GM19099 (cell line): ENCODE results near the gene CBX8.

ENCODE experiments used
- POLR2A ChIP-seq: IDR thresholded peaks from 3 replicates; pipeline ENCODE4 v1.6.1; 2011; ENCODE audit warnings: low read depth; ENCODE audit not compliant: insufficient read length; ENCODE audit errors: extremely low read depth

The CBX8 gene

DNA sequence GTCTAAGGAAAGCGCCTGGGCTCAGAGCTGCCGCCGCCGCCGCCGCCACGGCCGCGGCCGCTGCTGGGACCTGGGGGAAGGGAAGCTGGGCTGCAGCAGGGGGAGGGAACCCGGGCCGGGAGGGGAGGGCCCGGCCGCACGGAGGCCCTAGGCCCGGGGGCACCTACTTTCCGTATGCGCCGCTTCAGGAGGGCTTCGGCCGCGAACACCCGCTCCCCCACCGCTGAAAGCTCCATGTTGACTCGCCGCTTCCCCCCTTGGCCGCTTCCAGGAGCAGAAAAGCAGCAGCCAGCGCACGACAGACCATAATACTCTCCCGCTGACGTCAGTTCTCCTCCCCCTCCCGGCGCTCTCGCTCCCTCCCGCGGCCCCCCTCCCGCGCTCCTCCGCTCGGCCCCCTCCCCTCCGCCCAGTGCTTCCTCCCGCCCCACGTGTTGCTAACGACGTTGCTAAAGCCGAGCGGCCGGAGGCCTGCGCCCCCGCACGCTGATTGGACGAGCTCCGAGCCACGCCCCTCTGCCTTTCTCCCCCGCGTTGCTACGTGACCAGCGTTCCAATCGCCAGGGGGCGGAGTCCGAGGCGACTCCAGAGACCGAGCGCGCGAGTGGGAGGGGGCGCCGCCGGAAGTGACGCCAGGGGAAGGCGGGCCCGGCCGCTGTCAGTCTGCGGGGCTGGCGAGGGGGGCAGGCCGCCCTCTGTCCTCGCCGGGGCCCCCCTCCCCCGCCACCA lies at the start of gene CBX8:
Gene CBX8, minus strand, starts transcription at position 315 of the 729 bp plus-strand sequence. Its CDS starts 79 bp downstream, at position 236.
- TF ChIP-seq POLR2A, result peak; percentile 62

DNA sequence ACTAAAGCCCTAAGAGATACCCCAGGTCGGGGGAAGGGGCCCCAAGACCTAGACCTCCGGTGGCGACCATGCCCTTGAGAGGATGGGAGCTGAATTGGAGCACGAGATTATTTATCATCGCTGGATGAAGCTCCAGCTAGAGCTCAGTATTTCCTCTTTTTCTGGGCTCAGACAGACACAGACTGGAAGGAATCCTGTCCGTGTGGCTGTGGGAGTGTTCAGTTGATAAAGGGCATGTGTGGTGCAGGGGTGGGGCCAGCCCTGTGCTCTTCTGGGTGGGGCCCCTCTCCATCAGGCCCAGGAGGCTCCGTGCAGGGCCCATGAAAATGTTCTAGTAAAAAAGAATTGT lies 48.7 kb upstream of the CBX8 start:
- TF ChIP-seq POLR2A, result no peak

DNA sequence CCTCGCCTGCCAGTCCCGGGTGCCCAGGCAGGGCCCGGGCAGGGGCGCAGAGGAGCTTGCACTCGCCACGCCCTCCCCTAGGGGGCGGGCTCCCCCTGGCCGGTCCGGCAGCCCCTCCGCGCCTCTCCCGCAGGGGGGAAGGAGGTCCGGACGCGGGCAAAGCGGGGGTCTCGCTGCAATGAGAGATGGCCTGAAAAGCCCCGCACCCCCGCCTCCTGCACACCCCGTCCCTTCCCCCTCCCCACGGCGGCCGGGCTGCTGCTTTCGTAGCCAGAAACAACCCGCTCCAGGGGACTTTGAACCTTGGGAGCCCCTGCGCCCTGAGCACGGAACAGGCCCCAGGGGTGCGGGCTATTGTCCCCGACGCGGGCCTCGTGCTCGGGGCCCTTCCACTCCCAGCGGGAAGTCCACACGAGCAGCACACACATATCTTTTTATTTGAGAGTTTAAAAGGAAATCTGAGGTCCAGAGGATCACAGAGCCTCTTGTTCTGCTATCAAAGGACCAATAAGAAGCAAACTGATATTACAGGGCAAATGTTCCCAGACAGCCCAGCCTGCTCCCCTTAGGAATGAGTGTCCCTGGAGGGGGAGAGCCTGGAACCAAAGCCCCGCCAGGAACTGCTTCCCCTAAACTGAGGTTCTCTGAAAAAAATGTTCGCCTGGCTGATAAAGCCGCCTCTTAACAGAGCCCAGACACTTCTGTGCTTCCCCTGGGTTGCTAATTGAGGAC lies 48.2 kb upstream of the CBX8 start:
- TF ChIP-seq POLR2A, result no peak

DNA sequence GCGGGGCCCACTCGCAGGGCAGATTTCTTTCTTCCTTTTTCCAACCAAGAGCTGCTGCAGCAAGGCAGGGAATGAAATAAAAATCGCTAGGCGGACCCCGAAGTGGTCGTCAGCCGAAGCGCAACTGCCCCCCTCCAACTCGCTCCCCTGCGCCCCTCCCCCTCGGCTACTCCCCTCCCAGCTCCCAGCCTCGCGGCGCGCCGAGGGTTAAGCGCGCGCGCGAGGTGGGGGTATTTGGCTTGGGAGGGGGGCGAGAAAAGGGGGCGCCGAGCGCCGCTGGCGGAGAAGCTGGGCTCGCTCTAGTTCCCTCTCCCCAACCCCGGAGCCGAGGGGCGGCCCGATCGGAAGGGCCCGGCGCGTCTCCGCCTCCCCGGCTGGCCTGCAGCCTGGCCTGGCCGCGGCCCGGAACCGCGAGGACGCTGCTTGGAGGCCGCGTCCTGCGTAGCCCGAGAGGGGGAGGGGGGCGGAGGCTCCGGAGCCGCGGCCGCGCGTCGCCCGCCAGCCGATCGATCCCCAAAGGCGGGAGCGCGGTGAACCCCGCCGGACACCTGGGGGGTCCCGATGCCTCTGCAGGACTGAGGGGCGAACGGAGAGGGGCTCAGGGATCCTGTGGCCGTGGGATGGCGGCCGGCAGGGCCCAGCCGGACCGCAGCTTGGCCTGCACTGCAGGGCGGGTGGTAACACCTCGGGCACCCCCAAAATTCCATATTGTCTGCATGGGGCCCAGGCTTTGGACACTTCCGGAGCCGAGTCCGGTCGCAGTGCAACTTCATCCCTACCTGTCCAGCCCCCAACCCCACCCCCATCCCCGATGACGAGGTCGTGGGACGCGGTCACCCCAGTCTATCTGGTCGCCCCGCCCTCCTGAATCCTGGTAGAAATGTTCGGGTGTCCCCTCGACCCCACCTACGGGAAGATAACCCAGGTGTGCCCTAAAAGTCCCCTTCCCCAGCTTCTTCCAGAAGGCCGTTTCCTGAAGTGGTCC lies 47.2 kb upstream of the CBX8 start:
- no peak for TF ChIP-seq POLR2A

DNA sequence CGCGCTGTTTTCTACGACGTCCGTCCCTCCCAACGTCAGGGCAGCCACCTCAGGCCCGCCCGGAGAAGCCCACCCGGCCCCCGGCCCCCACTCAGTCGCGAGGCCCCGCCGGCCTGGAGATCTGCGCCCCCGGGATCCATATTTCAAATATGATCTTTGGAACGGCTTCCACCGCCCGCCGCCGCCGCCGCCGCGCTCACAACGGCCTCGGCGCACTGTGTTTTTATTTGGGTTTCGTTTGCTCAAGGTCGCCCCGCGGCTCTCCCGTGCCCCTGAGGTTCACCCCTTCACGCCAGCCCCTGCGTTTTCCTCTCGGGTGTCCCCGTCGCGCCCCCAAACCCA lies 46.6 kb upstream of the CBX8 start:
- no peak for TF ChIP-seq POLR2A

DNA sequence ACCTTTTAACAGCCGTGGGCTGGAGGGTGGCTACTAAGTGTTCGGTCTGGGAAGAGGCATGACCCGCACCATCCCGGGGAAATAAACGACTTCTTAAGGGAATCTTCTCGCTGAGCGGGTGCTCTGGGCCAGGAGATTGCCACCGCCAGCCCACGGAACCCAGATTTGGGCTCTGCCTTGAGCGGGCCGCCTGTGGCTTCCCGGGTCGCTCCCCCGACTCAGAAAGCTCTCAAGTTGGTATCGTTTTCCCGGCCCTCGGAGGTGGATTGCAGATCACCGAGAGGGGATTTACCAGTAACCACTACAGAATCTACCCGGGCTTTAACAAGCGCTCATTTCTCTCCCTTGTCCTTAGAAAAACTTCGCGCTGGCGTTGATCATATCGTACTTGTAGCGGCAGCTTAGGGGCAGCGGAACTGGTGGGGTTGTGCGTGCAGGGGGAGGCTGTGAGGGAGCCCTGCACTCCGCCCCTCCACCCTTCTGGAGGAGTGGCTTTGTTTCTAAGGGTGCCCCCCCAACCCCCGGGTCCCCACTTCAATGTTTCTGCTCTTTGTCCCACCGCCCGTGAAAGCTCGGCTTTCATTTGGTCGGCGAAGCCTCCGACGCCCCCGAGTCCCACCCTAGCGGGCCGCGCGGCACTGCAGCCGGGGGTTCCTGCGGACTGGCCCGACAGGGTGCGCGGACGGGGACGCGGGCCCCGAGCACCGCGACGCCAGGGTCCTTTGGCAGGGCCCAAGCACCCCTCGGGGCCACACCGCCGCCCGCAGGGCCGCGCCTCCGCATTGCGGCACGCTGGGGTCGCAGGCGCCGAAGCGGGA lies 46.0 kb upstream of the CBX8 start:
- TF ChIP-seq POLR2A, result no peak

DNA sequence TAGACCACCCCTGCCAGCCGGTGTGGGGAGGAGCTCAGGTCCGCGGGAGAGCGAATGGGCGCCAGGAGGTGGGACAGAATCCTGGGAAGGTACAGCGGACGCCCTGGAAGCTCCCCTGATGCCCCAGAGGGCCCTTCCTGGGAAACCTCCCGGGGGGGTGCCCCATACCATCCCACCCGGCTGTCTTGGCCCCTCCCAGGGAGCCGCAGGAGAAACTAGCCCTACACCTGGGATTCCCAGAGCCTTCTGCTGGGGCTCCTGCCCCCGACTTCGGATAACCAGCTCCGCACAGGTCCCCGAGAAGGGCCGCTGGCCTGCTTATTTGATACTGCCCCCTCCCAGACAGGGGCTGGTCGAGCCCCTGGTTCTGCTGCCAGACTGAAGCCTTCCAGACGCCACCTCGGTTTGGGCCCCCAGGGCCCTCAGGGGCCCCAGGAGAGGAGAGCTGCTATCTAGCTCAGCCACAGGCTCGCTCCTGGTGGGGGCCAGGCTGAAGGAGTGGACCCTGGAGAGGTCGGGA lies 45.3 kb upstream of the CBX8 start:
- no peak for TF ChIP-seq POLR2A

DNA sequence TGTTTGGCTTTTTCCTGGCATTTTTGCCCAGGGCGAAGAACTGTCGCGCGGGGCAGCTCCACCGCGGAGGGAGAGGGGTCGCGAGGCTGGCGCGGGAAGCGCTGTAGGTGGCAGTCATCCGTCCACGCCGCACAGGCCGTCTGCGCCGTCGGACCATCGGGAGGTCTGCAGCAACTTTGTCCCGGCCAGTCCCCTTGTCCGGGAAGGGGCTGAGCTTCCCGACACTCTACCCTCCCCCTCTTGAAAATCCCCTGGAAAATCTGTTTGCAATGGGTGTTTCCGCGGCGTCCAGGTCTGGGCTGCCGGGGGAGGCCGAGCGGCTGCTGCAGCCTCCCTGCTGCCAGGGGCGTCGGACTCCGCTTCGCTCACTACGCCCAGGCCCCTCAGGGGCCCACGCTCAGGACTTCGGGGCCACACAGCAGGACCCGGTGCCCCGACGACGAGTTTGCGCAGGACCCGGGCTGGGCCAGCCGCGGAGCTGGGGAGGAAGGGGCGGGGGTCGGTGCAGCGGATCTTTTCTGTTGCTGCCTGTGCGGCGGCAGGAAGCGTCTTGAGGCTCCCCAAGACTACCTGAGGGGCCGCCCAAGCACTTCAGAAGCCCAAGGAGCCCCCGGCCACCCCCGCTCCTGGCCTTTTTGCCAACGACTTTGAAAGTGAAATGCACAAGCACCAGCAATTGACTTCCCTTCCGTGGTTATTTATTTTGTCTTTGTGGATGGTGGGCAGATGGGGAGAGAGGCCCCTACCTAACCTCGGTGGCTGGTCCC lies 44.7 kb upstream of the CBX8 start:
- TF ChIP-seq POLR2A, result no peak

DNA sequence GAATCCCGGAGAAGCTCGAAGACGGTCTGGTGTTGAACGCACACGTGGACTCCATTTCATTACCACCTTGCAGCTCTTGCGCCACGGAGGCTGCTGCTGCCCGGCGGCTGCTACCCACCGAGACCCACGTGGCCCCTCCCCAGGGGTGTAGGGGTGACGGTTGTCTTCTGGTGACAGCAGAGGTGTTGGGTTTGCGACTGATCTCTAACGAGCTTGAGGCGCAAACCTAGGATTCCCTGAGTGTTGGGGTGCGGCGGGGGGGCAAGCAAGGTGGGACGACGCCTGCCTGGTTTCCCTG lies 44.1 kb upstream of the CBX8 start:
- TF ChIP-seq POLR2A, result no peak

DNA sequence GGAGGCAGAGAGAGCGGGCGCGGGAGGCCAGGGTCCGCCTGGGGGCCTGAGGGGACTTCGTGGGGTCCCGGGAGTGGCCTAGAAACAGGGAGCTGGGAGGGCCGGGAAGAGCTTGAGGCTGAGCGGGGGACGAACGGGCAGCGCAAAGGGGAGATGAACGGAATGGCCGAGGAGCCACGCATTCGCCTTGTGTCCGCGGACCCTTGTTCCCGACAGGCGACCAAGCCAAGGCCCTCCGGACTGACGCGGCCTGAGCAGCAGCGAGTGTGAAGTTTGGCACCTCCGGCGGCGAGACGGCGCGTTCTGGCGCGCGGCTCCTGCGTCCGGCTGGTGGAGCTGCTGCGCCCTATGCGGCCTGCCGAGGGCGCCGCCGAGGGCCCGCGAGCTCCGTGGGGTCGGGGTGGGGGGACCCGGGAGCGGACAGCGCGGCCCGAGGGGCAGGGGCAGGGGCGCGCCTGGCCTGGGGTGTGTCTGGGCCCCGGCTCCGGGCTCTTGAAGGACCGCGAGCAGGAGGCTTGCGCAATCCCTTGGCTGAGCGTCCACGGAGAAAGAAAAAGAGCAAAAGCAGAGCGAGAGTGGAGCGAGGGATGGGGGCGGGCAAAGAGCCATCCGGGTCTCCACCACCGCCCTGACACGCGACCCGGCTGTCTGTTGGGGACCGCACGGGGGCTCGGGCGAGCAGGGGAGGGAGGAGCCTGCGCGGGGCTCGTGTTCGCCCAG lies 43.6 kb upstream of the CBX8 start:
- TF ChIP-seq POLR2A, result no peak

DNA sequence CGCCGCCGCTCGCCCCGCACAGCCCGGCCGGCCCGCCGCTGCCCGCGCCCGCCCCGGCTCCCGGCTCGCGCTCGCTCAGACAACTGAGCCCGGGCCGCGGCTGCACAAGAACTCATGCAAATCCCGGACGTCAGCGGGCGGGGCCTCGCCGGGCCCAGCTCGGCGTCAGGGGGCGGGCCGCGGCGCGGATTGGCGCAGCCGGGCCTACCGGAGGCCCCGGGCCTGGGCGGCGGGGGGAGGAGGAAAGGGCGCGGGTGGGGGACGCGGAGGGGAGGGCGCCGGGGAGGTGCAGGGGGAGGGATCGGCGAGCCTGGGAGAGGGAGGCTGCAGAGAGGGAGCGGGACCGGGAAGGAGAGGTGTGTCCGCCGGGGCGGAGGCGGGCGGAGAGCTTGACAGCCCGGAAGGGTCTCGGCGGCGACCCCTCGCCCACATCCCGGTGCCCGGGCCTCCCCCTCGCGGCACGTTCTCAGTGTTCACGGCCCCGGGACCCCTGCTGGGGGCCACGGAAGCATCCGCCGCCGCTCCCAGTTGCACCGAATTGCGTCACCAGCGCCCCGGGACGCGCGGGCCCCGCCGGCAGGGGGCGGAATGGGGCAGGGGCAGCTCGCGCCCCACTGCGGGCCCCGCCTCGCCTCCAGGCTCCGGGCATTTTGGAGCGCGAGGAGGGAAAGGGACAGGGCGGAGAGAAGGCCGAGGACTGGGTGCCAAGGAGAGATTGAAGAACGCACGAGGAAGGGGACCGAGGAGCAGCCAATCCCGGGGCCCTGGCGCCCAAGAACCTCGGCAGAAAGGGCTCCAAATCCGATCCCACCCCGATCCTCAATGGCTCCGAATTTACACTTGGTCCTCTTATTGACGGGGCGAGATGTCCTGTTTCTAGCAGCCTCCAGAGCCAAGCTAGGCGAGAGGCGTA lies 42.7 kb upstream of the CBX8 start, which contains the start of gene CBX4:
Gene CBX4, minus strand, starts transcription at position 85 of the 913 bp plus-strand sequence. CDS start 189 bp downstream, outside the sequence.
- peak; percentile 93 for TF ChIP-seq POLR2A
